ENCODE data around the gene RAPGEF5. TPM values are rescaled to one million over a fixed set of nuclear protein-coding genes. Genes with fewer than 3 reads are reported as not detected.

Gene RAPGEF5
- total RNA-seq, 1 experiment from 2014 or later = 16.4 TPM

DNA sequence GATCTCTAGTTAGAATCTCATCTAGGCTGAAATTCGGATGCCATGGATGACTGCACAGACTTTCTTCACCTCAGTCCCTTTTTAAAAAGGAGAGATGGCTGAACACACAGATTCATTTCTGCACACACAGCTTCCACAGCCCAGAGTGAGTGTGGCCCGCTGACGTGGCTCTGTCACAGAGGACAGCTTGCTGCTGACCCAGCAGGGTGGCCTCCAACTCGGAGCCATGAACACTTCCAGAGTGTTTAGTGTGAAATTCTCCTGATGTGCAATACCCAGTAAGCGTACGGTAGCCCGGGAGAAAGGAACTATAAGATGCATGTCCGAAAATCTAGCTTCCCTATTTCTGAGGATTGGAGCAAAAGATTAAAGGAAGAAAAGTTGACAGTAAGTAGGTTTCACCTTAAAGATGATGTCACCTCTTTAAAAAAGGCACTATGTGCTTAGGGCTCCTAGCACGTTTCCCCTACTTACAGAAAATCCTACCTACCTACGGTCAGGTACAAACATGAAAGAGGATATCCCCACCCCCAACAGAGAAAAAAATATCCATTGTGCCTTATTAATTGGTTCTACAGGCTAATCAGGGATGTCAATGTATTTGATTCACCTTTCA, 162.2 kb downstream of the RAPGEF5 start:
- no peaks in the 10 kb centered on the region for H3K27me3 ChIP-seq (ENCODE audit: insufficient read depth, low read depth)
- no peak overlapping the region for H3K4me2 ChIP-seq
- H3K27ac ChIP-seq = no peak overlapping the region
- TF ChIP-seq EZH2 (IDR thresholded peaks at IDR 0.05; ENCODE audit: low read depth) (no peak), CTCF (conservative IDR thresholded peaks at IDR 0.05) (no peak)
- H3K4me1 ChIP-seq (replicated peaks; ENCODE audit: insufficient read depth) = no peaks in the 10 kb centered on the region
- H3K9me3 ChIP-seq (ENCODE audit: insufficient read depth, low read depth) = no peaks in the 10 kb centered on the region
- H4K20me1 ChIP-seq (ENCODE audit: insufficient read depth) = no peaks in the 10 kb centered on the region
- no peaks in the 10 kb centered on the region for H3F3A ChIP-seq (ENCODE audit: insufficient read depth, low read depth)
- H2AFZ ChIP-seq = no peak overlapping the region
- no TSS peak for BruUV-seq (replicated peaks)
- H3K9me2 ChIP-seq (ENCODE audit: insufficient read depth) = no peaks in the 10 kb centered on the region
- ChIA-PET CTCF (no interaction called here), POLR2A (ENCODE audit: unreplicated experiment) (no interaction called here)
- no peaks in the 10 kb centered on the region for H3K79me2 ChIP-seq (ENCODE audit: low read depth)
- intact Hi-C loops (cut with micrococcal nuclease; ENCODE audit: unreplicated experiment) = no loop called here
- H3K4me3 ChIP-seq = no peak overlapping the region
- H3K36me3 ChIP-seq (ENCODE audit: low read depth) = 0 out of 2 replicates have a peak, but pooled peaks cover 6% of the 10 kb centered on the region
- DNase-seq = no peak

DNA sequence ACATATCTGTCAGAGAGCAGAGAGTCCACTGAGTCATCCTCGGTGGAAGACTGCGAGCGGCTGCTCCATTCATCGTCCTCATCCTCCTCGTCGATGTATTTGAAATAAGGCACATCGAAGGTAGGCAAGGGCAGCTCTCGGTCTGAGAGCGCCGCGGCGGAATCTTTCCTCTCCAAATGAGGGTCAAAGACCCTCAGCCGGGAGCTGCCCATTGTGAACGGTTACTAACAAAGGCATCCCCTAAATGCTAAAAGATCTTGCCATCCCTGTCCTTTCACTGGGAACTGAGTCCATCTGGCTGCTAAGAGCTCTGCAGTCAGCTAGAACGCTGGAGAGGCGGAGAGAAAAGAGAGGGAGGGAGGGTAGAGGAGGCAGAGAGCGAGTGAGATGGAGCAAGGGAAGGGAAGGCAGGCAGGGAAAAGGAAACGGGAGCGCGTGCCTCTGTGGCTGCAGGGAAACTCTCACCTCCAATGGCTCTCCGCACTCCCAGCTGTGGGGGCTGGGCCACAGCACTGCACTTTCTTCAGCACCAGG, 163.4 kb downstream of the RAPGEF5 start:
- no TSS peak for BruUV-seq (replicated peaks)
- Histone ChIP-seq H3K36me3 (ENCODE audit: low read depth) (0 out of 2 replicates have a peak, but pooled peaks cover 6% of the 10 kb centered on the region), H3K4me1 (replicated peaks; ENCODE audit: insufficient read depth) (no peaks in the 10 kb centered on the region), H3K27me3 (ENCODE audit: insufficient read depth, low read depth) (no peaks in the 10 kb centered on the region), H3K27ac (no peak overlapping the region), H3K4me3 (no peak overlapping the region), H2AFZ (no peak overlapping the region), H3K79me2 (ENCODE audit: low read depth) (no peaks in the 10 kb centered on the region), H3K4me2 (no peak overlapping the region), H3F3A (ENCODE audit: insufficient read depth, low read depth) (no peaks in the 10 kb centered on the region), H3K9me2 (ENCODE audit: insufficient read depth) (no peaks in the 10 kb centered on the region), H4K20me1 (ENCODE audit: insufficient read depth) (no peaks in the 10 kb centered on the region), H3K9me3 (ENCODE audit: insufficient read depth, low read depth) (no peaks in the 10 kb centered on the region)
- TF ChIP-seq CTCF (conservative IDR thresholded peaks at IDR 0.05) = no peak
- no peak for TF ChIP-seq EZH2 (IDR thresholded peaks at IDR 0.05; ENCODE audit: low read depth)
- no peak for DNase-seq
- POLR2A ChIA-PET (ENCODE audit: unreplicated experiment) = interaction anchor here (0.6 kb wide), 1 partner anchor 73 kb away, joined by 3 read pairs; no protein-coding TSS in a partner anchor
- CTCF ChIA-PET = no interaction called here
- intact Hi-C loops (cut with micrococcal nuclease; ENCODE audit: unreplicated experiment) = no loop called here

- no TSS peak for BruUV-seq (replicated peaks)
- H3K4me2 ChIP-seq = no peak overlapping the region
- no peaks in the 10 kb centered on the region for H3K4me1 ChIP-seq (replicated peaks; ENCODE audit: insufficient read depth)
- TF ChIP-seq EZH2 (IDR thresholded peaks at IDR 0.05; ENCODE audit: low read depth) (no peak), CTCF (conservative IDR thresholded peaks at IDR 0.05) (no peak)
- no peak overlapping the region for H3K27ac ChIP-seq
- H3K9me2 ChIP-seq (ENCODE audit: insufficient read depth) = no peaks in the 10 kb centered on the region
- H3K27me3 ChIP-seq (ENCODE audit: insufficient read depth, low read depth) = no peaks in the 10 kb centered on the region
- intact Hi-C loops (cut with micrococcal nuclease; ENCODE audit: unreplicated experiment) = no loop called here
- no peaks in the 10 kb centered on the region for H4K20me1 ChIP-seq (ENCODE audit: insufficient read depth)
- peaks cover 7% of the 10 kb centered on the region; the same call in 1 of the 2 replicates for H3K36me3 ChIP-seq (ENCODE audit: low read depth)
- ChIA-PET POLR2A (ENCODE audit: unreplicated experiment) (interaction anchor here (0.6 kb wide), 1 partner anchor 73 kb away, joined by 3 read pairs; no protein-coding TSS in a partner anchor), CTCF (no interaction called here)
- no peaks in the 10 kb centered on the region for H3K9me3 ChIP-seq (ENCODE audit: insufficient read depth, low read depth)
- H3K4me3 ChIP-seq = no peak overlapping the region
- no peaks in the 10 kb centered on the region for H3K79me2 ChIP-seq (ENCODE audit: low read depth)
- no peak overlapping the region for H2AFZ ChIP-seq
- H3F3A ChIP-seq (ENCODE audit: insufficient read depth, low read depth) = no peaks in the 10 kb centered on the region
- DNase-seq = no peak
Observed at GRCh38 chr7:22192801-22193200, 164.2 kb downstream of the RAPGEF5 start.
